Caco-2 (cell line): Measurements from ENCODE around the gene CH25H. TPM values are rescaled to one million over a fixed set of nuclear protein-coding genes. Genes with fewer than 3 reads are reported as not detected.

Experiments
- BruUV-seq: library from RNA; stranded (reverse); fragments of 400-500 nt; replicated peaks from 2 replicates; lab custom pipeline; 2021; lab: Mats Ljungman, UMichigan
- CTCF ChIA-PET: fragments of 300-600 bp; sonication (Branson Sonifier 250); formaldehyde crosslinking; loops from one replicate; lab custom pipeline; 2022; ENCODE audit warnings: antibody characterized with exemption; lab: Charles Lee
- POLR2A ChIA-PET: fragments of 300-600 bp; sonication (Branson Sonifier 250); formaldehyde crosslinking; loops from one replicate; lab custom pipeline; 2022; ENCODE audit warnings: antibody characterized with exemption; lab: Charles Lee
- DNase-seq, 2 experiments: peaks; one replicate each; pipeline versions ENCODE4 v3.0.0 to v3.0.0-alpha.2; 2020 to 2022
- H3K27me3 ChIP-seq: replicated peaks from 2 replicates; pipeline ENCODE4 v1.6.0; 2011; ENCODE audit warnings: low read length; ENCODE audit not compliant: control insufficient read depth, insufficient read depth
- H3K36me3 ChIP-seq: 2 replicates; pipeline ENCODE4 v1.5.1; 2011; ENCODE audit warnings: low read length; ENCODE audit not compliant: control insufficient read depth, insufficient read depth
- H3K4me1 ChIP-seq: fragments of 250-450 bp; sonication (Bioruptor Pico); 2 replicates; pipeline ENCODE4 v1.5.1; 2020; ENCODE audit warnings: mild to moderate bottlenecking
- H3K4me3 ChIP-seq: 2 replicates; pipeline ENCODE4 v1.5.1; 2011; ENCODE audit warnings: low read depth, mild to moderate bottlenecking, control low read depth, low read length
- H3K9me3 ChIP-seq: fragments of 250-450 bp; sonication (Bioruptor Pico); 2 replicates; pipeline ENCODE4 v1.5.1; 2020; ENCODE audit warnings: mild to moderate bottlenecking, moderate library complexity
- H3K27ac Mint-ChIP-seq: one replicate; pipeline ENCODE4 v1.8.0; 2022; ENCODE audit warnings: mixed read lengths; ENCODE audit not compliant: unreplicated experiment
- H3K27me3 Mint-ChIP-seq: one replicate; pipeline ENCODE4 v1.8.0; 2022; ENCODE audit warnings: mixed read lengths; ENCODE audit not compliant: insufficient read depth, unreplicated experiment
- H3K36me3 Mint-ChIP-seq: one replicate; pipeline ENCODE4 v1.8.0; 2022; ENCODE audit warnings: mild to moderate bottlenecking, mixed read lengths; ENCODE audit not compliant: insufficient read depth, unreplicated experiment
- H3K4me1 Mint-ChIP-seq: one replicate; pipeline ENCODE4 v1.8.0; 2022; ENCODE audit warnings: low read depth, mixed read lengths; ENCODE audit not compliant: unreplicated experiment
- H3K4me3 Mint-ChIP-seq: one replicate; pipeline ENCODE4 v1.8.0; 2022; ENCODE audit warnings: mild to moderate bottlenecking, moderate library complexity, mixed read lengths; ENCODE audit not compliant: unreplicated experiment
- H3K9me3 Mint-ChIP-seq: one replicate; pipeline ENCODE4 v1.8.0; 2022; ENCODE audit warnings: mixed read lengths; ENCODE audit not compliant: unreplicated experiment
- intact Hi-C: fragments of 100-400 bp; cut with micrococcal nuclease; formaldehyde crosslinking; loops from one replicate; pipeline ENCODE4 v1.10.0; 2022; ENCODE audit not compliant: unreplicated experiment
- total RNA-seq: library from RNA; stranded (reverse); gene quantifications from 2 replicates; pipeline ENCODE4 v1.2.3, GENCODE V29; 2022
- TF ChIP-seq, protein P1 (sequence below), 2 experiments: fragments of 200-600 bp in 1 of 2; IDR thresholded peaks; 1 replicate in 1 of 2; 2 replicates in 1 of 2; pipeline versions ENCODE4 v1.5.1 to v1.8.0; 2011 to 2022; ENCODE audit warnings: antibody characterized with exemption in 1 of 2, control low read depth in 1 of 2, inconsistent platforms in 1 of 2, low read depth in 1 of 2, low read length in 1 of 2, mild to moderate bottlenecking in 1 of 2, moderate library complexity in 1 of 2; ENCODE audit not compliant: insufficient read depth in 1 of 2, severe bottlenecking in 1 of 2, unreplicated experiment in 1 of 2

CH25H gene
- total RNA-seq, 1 experiment from 2014 or later: not detected

DNA sequence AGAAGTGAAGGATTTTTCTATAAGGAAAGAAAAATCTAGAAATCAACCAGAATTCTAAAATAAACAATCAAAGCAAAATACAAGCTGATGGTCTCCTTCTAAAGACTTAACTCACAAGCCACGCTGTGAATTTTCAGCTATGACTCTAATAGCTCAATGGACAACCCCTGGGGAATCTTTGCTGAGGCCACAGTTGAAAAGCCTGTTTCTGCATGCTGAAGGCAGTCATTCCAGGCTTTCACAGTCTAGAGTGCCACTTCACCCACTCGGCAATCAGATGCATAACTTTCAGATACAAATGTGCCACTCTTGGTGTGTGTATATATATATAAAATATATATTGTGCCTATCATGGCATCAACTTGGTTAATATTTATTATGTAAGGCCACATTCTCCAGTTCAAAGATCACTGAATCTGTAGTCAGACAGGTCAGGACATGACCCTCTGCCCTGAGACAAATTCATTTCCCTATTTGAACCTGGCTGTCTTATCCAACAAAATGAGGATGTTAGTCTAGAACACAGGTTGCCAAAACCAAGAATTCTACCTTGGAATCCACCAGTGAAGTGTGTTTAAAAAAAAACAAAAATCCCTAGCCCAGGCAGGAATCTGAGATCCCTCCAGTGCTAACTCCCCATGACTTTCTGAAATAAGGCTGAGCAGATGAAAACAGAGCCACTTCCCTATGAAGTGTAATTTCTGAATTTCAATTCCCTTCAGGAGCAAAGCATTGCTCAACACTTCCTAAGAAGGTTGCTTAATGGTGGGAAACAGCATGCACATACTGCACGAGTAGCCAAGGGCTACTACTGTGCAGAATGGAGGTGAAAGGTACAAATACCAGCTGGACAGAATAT is 34.6 kb upstream of the CH25H start:
- H3K36me3 Mint-ChIP-seq: no peaks in the 10 kb centered on the region
- POLR2A ChIA-PET: interaction anchor here (0.8 kb wide), 1 partner anchor 10 kb away, joined by 3 read pairs; the partner anchor contains the start of gene LIPA

DNA sequence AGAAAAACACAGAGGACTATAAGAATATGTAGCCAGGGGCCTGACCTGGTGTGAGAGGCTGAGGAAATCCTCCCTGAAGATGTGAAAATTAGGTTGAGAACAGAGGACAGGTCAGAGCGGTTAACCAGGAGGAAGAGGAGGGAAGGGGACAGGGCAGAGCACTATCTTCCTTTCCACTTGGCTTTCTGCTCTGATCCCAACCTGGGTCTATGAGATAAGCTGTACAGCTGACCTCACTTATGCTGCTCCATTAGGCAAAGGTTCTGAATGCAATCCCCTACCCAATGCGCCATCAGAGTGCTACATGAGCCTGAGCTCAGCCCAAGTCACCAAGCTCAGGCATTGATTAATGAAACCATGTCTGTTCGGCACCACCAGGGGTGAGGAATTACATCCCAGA is 33.9 kb upstream of the CH25H start:
- no peaks in the 10 kb centered on the region for H3K27me3 ChIP-seq
- ChIA-PET CTCF (no interaction called here), POLR2A (interaction anchor here (0.8 kb wide), 1 partner anchor 11 kb away, joined by 3 read pairs; the partner anchor contains the start of gene LIPA)
- Mint-ChIP-seq H3K27me3 (no peaks in the 10 kb centered on the region), H3K36me3 (no peaks in the 10 kb centered on the region), H3K4me3 (no peak overlapping the region), H3K9me3 (no peaks in the 10 kb centered on the region), H3K4me1 (peaks cover 6% of the 10 kb centered on the region), H3K27ac (no peak overlapping the region)
- intact Hi-C loops: no loop called here
- H3K4me3 ChIP-seq: no peak overlapping the region
- H3K36me3 ChIP-seq: no peaks in the 10 kb centered on the region
- H3K9me3 ChIP-seq: no peaks in the 10 kb centered on the region
- H3K4me1 ChIP-seq: peaks cover 10% of the 10 kb centered on the region
- no TSS peak for BruUV-seq
- TF ChIP-seq, protein P1, sequence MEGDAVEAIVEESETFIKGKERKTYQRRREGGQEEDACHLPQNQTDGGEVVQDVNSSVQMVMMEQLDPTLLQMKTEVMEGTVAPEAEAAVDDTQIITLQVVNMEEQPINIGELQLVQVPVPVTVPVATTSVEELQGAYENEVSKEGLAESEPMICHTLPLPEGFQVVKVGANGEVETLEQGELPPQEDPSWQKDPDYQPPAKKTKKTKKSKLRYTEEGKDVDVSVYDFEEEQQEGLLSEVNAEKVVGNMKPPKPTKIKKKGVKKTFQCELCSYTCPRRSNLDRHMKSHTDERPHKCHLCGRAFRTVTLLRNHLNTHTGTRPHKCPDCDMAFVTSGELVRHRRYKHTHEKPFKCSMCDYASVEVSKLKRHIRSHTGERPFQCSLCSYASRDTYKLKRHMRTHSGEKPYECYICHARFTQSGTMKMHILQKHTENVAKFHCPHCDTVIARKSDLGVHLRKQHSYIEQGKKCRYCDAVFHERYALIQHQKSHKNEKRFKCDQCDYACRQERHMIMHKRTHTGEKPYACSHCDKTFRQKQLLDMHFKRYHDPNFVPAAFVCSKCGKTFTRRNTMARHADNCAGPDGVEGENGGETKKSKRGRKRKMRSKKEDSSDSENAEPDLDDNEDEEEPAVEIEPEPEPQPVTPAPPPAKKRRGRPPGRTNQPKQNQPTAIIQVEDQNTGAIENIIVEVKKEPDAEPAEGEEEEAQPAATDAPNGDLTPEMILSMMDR (IDR thresholded peaks at IDR 0.05; ENCODE audit: insufficient read depth in 1 of 2, low read depth in 1 of 2, low read length in 1 of 2, severe bottlenecking in 1 of 2, unreplicated experiment in 1 of 2): no peak
- DNase-seq: no peak

More for the DNA sequence above, 34.6 kb upstream of the CH25H start:
- BruUV-seq: no TSS peak
- intact Hi-C loops: no loop called here
- H3K36me3 ChIP-seq: no peaks in the 10 kb centered on the region
- TF ChIP-seq, protein P1 (IDR thresholded peaks at IDR 0.05; ENCODE audit: insufficient read depth in 1 of 2, low read depth in 1 of 2, low read length in 1 of 2, severe bottlenecking in 1 of 2, unreplicated experiment in 1 of 2): no peak
- Mint-ChIP-seq H3K9me3 (no peaks in the 10 kb centered on the region), H3K27me3 (no peaks in the 10 kb centered on the region), H3K27ac (no peak overlapping the region), H3K4me1 (peaks cover 6% of the 10 kb centered on the region), H3K4me3 (no peak overlapping the region)
- H3K4me1 ChIP-seq: peaks cover 10% of the 10 kb centered on the region
- CTCF ChIA-PET: no interaction called here
- H3K27me3 ChIP-seq: no peaks in the 10 kb centered on the region
- no peaks in the 10 kb centered on the region for H3K9me3 ChIP-seq
- DNase-seq: no peak
- no peak overlapping the region for H3K4me3 ChIP-seq

DNA sequence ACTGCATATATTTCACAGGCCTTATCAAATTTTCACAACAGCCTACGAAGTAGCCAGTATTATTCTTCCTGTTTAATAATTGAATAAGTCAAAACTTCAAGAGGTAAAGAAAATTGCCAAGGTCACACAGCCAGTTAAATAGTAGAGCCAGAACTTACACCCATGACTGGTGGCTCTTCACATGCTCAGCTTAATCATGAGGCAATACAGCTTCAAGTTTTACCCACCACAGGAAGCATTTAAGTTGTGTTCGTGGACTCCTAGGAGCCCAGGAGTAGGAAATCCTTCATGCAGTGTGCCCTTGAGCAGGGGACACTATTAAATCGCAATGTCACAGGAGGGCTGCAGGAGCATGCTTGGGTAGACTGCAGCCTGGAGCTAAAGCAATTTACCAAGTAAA is 33.4 kb upstream of the CH25H start:
- Histone ChIP-seq H3K9me3 (no peaks in the 10 kb centered on the region), H3K27me3 (no peaks in the 10 kb centered on the region), H3K4me3 (no peak overlapping the region), H3K4me1 (peaks cover 10% of the 10 kb centered on the region), H3K36me3 (no peaks in the 10 kb centered on the region)
- intact Hi-C loops: no loop called here
- no peaks in the 10 kb centered on the region for H3K27me3 Mint-ChIP-seq
- CTCF ChIA-PET: no interaction called here
- POLR2A ChIA-PET: interaction anchor here (0.8 kb wide), 1 partner anchor 11 kb away, joined by 3 read pairs; the partner anchor contains the start of gene LIPA
- H3K36me3 Mint-ChIP-seq: no peaks in the 10 kb centered on the region
- H3K9me3 Mint-ChIP-seq: no peaks in the 10 kb centered on the region
- H3K4me1 Mint-ChIP-seq: peaks cover 6% of the 10 kb centered on the region
- DNase-seq: no peak
- no peak overlapping the region for H3K4me3 Mint-ChIP-seq
- TF ChIP-seq, protein P1 (IDR thresholded peaks at IDR 0.05; ENCODE audit: insufficient read depth in 1 of 2, low read depth in 1 of 2, low read length in 1 of 2, severe bottlenecking in 1 of 2, unreplicated experiment in 1 of 2): no peak
- BruUV-seq: no TSS peak
- no peak overlapping the region for H3K27ac Mint-ChIP-seq
